HepG2 (cell line): ENCODE data around the gene ECSIT. TPM values are rescaled to one million over a fixed set of nuclear protein-coding genes. Genes with fewer than 3 reads are reported as not detected.

Experiments used
- DPF2 ChIP-seq: sonication (generic); formaldehyde crosslinking; IDR thresholded peaks from 2 replicates; pipeline ENCODE4 v1.4.0; 2020; ENCODE audit warnings: mild to moderate bottlenecking, low read depth, missing genetic modification reagents, borderline replicate concordance
- ELF1 ChIP-seq: sonication (generic); formaldehyde crosslinking; IDR thresholded peaks from 2 replicates; pipeline ENCODE4 v1.4.0; 2020; ENCODE audit warnings: missing genetic modification reagents
- ELF4 ChIP-seq: sonication (generic); formaldehyde crosslinking; IDR thresholded peaks from 2 replicates; pipeline ENCODE4 v1.5.0; 2020; ENCODE audit warnings: missing genetic modification reagents, mild to moderate bottlenecking, moderate library complexity, borderline replicate concordance
- HMGXB3 ChIP-seq: sonication (generic); formaldehyde crosslinking; IDR thresholded peaks from 2 replicates; pipeline ENCODE4 v1.4.0; 2020; ENCODE audit warnings: missing genetic modification reagents, borderline replicate concordance
- IKZF5 ChIP-seq: IDR thresholded peaks from 2 replicates; pipeline ENCODE4 v1.6.1; 2018; ENCODE audit warnings: missing genetic modification reagents, mild to moderate bottlenecking, missing compliant biosample characterization
- NFYC ChIP-seq: IDR thresholded peaks from 2 replicates; pipeline ENCODE4 v1.6.1; 2016; ENCODE audit warnings: missing genetic modification reagents, missing compliant biosample characterization
- PITX1 ChIP-seq: sonication (generic); formaldehyde crosslinking; IDR thresholded peaks from 2 replicates; pipeline ENCODE4 v1.5.1; 2020; ENCODE audit warnings: mild to moderate bottlenecking, missing genetic modification reagents
- RNF2 ChIP-seq: fragments of 450-650 bp; conservative IDR thresholded peaks from 2 replicates; pipeline ENCODE4 v1.6.1; 2016; ENCODE audit warnings: low read depth
- RXRB ChIP-seq: IDR thresholded peaks from 2 replicates; pipeline ENCODE4 v1.6.1; 2016; ENCODE audit warnings: borderline replicate concordance, missing genetic modification reagents, missing compliant biosample characterization
- SOX5 ChIP-seq: IDR thresholded peaks from 2 replicates; pipeline ENCODE4 v1.6.1; 2016; ENCODE audit warnings: borderline replicate concordance
- SP5 ChIP-seq: IDR thresholded peaks from 2 replicates; pipeline ENCODE4 v1.6.1; 2016; ENCODE audit warnings: low read depth, borderline replicate concordance
- ZNF205 ChIP-seq: IDR thresholded peaks from 2 replicates; pipeline ENCODE4 v1.6.1; 2018; ENCODE audit warnings: missing biosample characterization, missing genetic modification reagents
- ZNF335 ChIP-seq: sonication (generic); formaldehyde crosslinking; IDR thresholded peaks from 2 replicates; pipeline ENCODE4 v1.4.0; 2020; ENCODE audit warnings: missing genetic modification reagents
- ZNF546 ChIP-seq: sonication (generic); formaldehyde crosslinking; conservative IDR thresholded peaks from 2 replicates; pipeline ENCODE4 v1.8.1; 2023; ENCODE audit warnings: mild to moderate bottlenecking, missing genetic modification reagents
- ZNF567 ChIP-seq: sonication (generic); formaldehyde crosslinking; IDR thresholded peaks from 2 replicates; pipeline ENCODE4 v1.8.1; 2023; ENCODE audit warnings: mild to moderate bottlenecking, missing genetic modification reagents, borderline replicate concordance
- ZNF777 ChIP-seq: sonication (generic); formaldehyde crosslinking; IDR thresholded peaks from 2 replicates; pipeline ENCODE4 v1.4.0; 2020; ENCODE audit warnings: missing genetic modification reagents
- ZNF792 ChIP-seq: IDR thresholded peaks from 2 replicates; pipeline ENCODE4 v1.6.1; 2016
- polyA plus RNA-seq, 8 experiments: library from polyadenylated mRNA; depleted of rRNA in 3 of 8; stranded (reverse) in 7 of 8; unstranded in 1 of 8; fragments of >200 nt; fragmentation: Illumina TruSeq in 4 of 8; extraction: Trizol in 4 of 8; gene quantifications; 2 replicates each; pipeline versions ENCODE4 v1.2.1 to v1.2.3, GENCODE V29; 2011 to 2016; ENCODE audit warnings: low read depth in 4 of 8, missing spikeins in 1 of 8, mixed read lengths in 1 of 8; ENCODE audit not compliant: insufficient read depth in 1 of 8
- total RNA-seq, 5 experiments: library from RNA; depleted of rRNA; stranded (reverse); fragments of >200 nt; fragmentation: Illumina TruSeq; extraction: Trizol; gene quantifications; 2 replicates each; pipeline ENCODE4 v1.2.3, GENCODE V29; 2016; ENCODE audit warnings: low read depth in 1 of 5
- TF ChIP-seq, protein P1 (sequence below): conservative IDR thresholded peaks from 2 replicates; pipeline ENCODE4 v1.6.1; 2018; ENCODE audit warnings: missing genetic modification reagents
- TF ChIP-seq, protein P2 (sequence below): sonication (generic); formaldehyde crosslinking; IDR thresholded peaks from 2 replicates; pipeline ENCODE4 v1.8.0; 2022; ENCODE audit warnings: mild to moderate bottlenecking, missing genetic modification reagents, moderate library complexity

The ECSIT gene
- total and polyA plus RNA-seq, 2 of the 13 experiments (the other 11 are each of a cell fraction or from before 2014, with no cell fraction given): 36.4 to 62.3 TPM

DNA sequence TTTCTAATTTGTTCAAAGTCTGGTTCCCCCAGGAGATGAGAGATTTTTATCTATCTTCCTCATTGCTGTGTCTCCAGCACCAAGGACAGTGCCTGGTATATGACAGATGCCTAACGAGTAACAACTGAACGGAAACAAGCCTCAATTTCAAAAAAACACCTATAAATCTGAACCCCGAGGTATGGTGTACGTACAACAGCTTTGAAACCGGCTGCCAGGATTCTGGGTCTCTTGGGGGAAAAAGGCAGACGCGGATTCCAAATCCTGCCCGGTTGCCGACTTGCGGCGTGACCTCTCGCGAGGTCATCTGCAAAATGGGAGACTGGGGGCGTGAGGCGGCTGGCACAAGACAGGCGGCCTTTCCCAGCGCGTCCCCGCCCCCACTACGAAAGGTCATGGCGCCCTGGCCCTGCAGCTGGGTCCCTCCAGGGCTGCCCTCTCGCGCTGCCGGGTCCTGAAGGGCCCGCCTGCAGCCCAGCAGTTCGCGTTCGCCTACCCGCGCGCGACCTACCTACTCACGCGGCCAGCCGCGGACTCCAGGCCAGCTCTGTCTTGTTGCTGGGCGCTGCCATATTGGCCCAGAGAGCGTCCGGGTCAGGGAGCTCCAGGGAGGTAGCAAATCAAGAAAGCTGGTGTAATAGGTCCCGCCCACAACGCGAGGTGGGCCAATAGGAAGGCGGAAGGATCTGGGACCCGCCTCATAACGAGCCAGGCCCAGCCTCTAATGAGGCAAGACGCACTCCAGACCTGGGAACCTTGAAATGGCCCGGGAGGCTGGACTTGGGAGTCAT, at the start of gene ECSIT (continued):
- TF ChIP-seq HMGXB3 (peak; percentile 97), SOX5 (CRISPR knock-in tag) (no peak), NFYC (peak; percentile 92), IKZF5 (peak; percentile 76), PITX1 (peak; percentile 53; the same call in 1 of the 2 replicates), ZNF546 (0 out of 2 replicates have a peak, but pooled peaks have one; percentile 72), RNF2 (peak; percentile 72; the same call in 1 of the 2 replicates), DPF2 (CRISPR knock-in tag) (no peak), ZNF777 (CRISPR knock-in tag) (0 out of 2 replicates have a peak, but pooled peaks have one; percentile 22), RXRB (CRISPR knock-in tag) (peak; percentile 77; the same call in 1 of the 2 replicates), ZNF335 (peak; percentile 65; the same call in 1 of the 2 replicates), ELF1 (CRISPR knock-in tag) (peak; percentile 70), ZNF567 (CRISPR knock-in tag) (0 out of 2 replicates have a peak, but pooled peaks have one; percentile 84), ZNF792 (CRISPR knock-in tag) (peak; percentile 53; the same call in 1 of the 2 replicates), SP5 (CRISPR knock-in tag) (0 out of 2 replicates have a peak, but pooled peaks have one; percentile 43), ZNF205 (peak; percentile 41; the same call in 1 of the 2 replicates), ELF4 (CRISPR knock-in tag) (peak; percentile 74; the same call in 1 of the 2 replicates)
- TF ChIP-seq, protein P1, sequence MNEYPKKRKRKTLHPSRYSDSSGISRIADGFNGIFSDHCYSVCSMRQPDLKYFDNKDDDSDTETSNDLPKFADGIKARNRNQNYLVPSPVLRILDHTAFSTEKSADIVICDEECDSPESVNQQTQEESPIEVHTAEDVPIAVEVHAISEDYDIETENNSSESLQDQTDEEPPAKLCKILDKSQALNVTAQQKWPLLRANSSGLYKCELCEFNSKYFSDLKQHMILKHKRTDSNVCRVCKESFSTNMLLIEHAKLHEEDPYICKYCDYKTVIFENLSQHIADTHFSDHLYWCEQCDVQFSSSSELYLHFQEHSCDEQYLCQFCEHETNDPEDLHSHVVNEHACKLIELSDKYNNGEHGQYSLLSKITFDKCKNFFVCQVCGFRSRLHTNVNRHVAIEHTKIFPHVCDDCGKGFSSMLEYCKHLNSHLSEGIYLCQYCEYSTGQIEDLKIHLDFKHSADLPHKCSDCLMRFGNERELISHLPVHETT: peak; percentile 87
- TF ChIP-seq, protein P2, sequence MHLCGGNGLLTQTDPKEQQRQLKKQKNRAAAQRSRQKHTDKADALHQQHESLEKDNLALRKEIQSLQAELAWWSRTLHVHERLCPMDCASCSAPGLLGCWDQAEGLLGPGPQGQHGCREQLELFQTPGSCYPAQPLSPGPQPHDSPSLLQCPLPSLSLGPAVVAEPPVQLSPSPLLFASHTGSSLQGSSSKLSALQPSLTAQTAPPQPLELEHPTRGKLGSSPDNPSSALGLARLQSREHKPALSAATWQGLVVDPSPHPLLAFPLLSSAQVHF (CRISPR knock-in tag): 0 out of 2 replicates have a peak, but pooled peaks have one; percentile 39
